HG02610 (cell line): Measurements from ENCODE around the gene TSPYL6.
A peak's percentile ranks its signal among the peaks of the same experiment; 100 is the strongest.

Source experiments
- ATAC-seq: cut with Tn5 transposase; IDR thresholded peaks from one replicate; pipeline ENCODE4 v1.9.1; 2021; ENCODE audit warnings: mild to moderate bottlenecking, moderate library complexity; ENCODE audit not compliant: unreplicated experiment

The TSPYL6 gene

GRCh38 chr2:54259413-54260240 is 3.6 kb upstream of the TSPYL6 start:
- ATAC-seq, result peak; percentile 66

GRCh38 chr2:54258166-54258565 is 2.1 kb upstream of the TSPYL6 start:
- ATAC-seq, result no peak

- ATAC-seq, result no peak
Observed at GRCh38 chr2:54255230-54256090, 569 bp downstream of the TSPYL6 start.

GRCh38 chr2:54254180-54254579 is 1.8 kb downstream of the TSPYL6 start:
- no peak for ATAC-seq

- ATAC-seq, result no peak
Observed at GRCh38 chr2:54249629-54250028, 6.4 kb downstream of the TSPYL6 start.

GRCh38 chr2:54247115-54247514 is 8.9 kb downstream of the TSPYL6 start:
- ATAC-seq, result no peak

- no peak for ATAC-seq
Observed at GRCh38 chr2:54240515-54241469, 15.2 kb downstream of the TSPYL6 start.

- no peak for ATAC-seq
Observed at GRCh38 chr2:54239427-54239826, 16.6 kb downstream of the TSPYL6 start.

GRCh38 chr2:54237428-54237827 is 18.6 kb downstream of the TSPYL6 start:
- ATAC-seq, result no peak

- no peak for ATAC-seq
Observed at GRCh38 chr2:54233832-54234649, 22.0 kb downstream of the TSPYL6 start.

- ATAC-seq, result no peak
Observed at GRCh38 chr2:54228945-54229344, 27.1 kb downstream of the TSPYL6 start.

- ATAC-seq, result no peak
Observed at GRCh38 chr2:54227798-54228197, 28.2 kb downstream of the TSPYL6 start.

GRCh38 chr2:54226260-54226659 is 29.8 kb downstream of the TSPYL6 start:
- ATAC-seq, result no peak

- ATAC-seq, result no peak
Observed at GRCh38 chr2:54224997-54225396, 31.0 kb downstream of the TSPYL6 start.

GRCh38 chr2:54213082-54213481 is 42.9 kb downstream of the TSPYL6 start:
- ATAC-seq, result no peak

GRCh38 chr2:54212456-54212855 is 43.6 kb downstream of the TSPYL6 start:
- no peak for ATAC-seq

GRCh38 chr2:54209379-54209778 is 46.6 kb downstream of the TSPYL6 start:
- no peak for ATAC-seq

- ATAC-seq, result no peak
Observed at GRCh38 chr2:54208364-54209240, 47.4 kb downstream of the TSPYL6 start.

- no peak for ATAC-seq
Observed at GRCh38 chr2:54207666-54208195, 48.3 kb downstream of the TSPYL6 start.
